UCSD-AML1 (cell line): ENCODE measurements around the gene TMEM240.
"Not testable (repeated sequence)": the region's sequence is repeated elsewhere in the genome, so short reads cannot be mapped to it uniquely, and the experiment has no call there.

ENCODE experiments used
- DNase-seq: peaks from one replicate; lab custom pipeline; 2025; ENCODE audit not compliant: unreplicated experiment; lab: John Stamatoyannopoulos, UW

The TMEM240 gene

GRCh38 chr1:1505366-1505798, 35.0 kb downstream of the TMEM240 start:
- peak; percentile 66 for DNase-seq

GRCh38 chr1:1504777-1505365, 35.6 kb downstream of the TMEM240 start:
- DNase-seq, result peak; percentile 72

- not testable (repeated sequence) for DNase-seq
Observed at GRCh38 chr1:1495461-1495975, 44.9 kb downstream of the TMEM240 start.

- not testable (repeated sequence) for DNase-seq
Observed at GRCh38 chr1:1494311-1494710, 46.1 kb downstream of the TMEM240 start.

- DNase-seq, result no peak
Observed at GRCh38 chr1:1491601-1492000, 48.8 kb downstream of the TMEM240 start.

GRCh38 chr1:1490633-1491230, 49.7 kb downstream of the TMEM240 start:
- DNase-seq, result no peak

- no peak for DNase-seq
Observed at GRCh38 chr1:1489861-1490260, 50.6 kb downstream of the TMEM240 start.

GRCh38 chr1:1489231-1489630, 51.2 kb downstream of the TMEM240 start:
- DNase-seq, result no peak

- no peak for DNase-seq
Observed at GRCh38 chr1:1487701-1488100, 52.7 kb downstream of the TMEM240 start.

- not testable (repeated sequence) for DNase-seq
Observed at GRCh38 chr1:1485755-1486317, 54.6 kb downstream of the TMEM240 start.

GRCh38 chr1:1484976-1485750, 55.3 kb downstream of the TMEM240 start:
- DNase-seq, result not testable (repeated sequence)
